H4 (cell line): ENCODE measurements around the gene MAP1LC3B2. TPM values are rescaled to one million over a fixed set of nuclear protein-coding genes. Genes with fewer than 3 reads are reported as not detected.

Source experiments
- DNase-seq: peaks from one replicate; pipeline ENCODE4 v3.0.0-alpha.2; 2015; ENCODE audit warnings: low spot score
- total RNA-seq: library from RNA; depleted of rRNA; stranded (reverse); fragments of >200 nt; shearing (Covaris generic); gene quantifications from 2 replicates; pipeline ENCODE4 v1.2.3, GENCODE V29; 2014

Gene MAP1LC3B2
- total RNA-seq, 1 experiment from 2014 or later, result 1.6 TPM

- no peak for DNase-seq
Observed at GRCh38 chr12:116592731-116593130, 33.5 kb downstream of the MAP1LC3B2 start.

- no peak for DNase-seq
Observed at GRCh38 chr12:116594325-116595038, 35.3 kb downstream of the MAP1LC3B2 start.

- DNase-seq, result no peak
Observed at GRCh38 chr12:116595186-116595585, 36.0 kb downstream of the MAP1LC3B2 start.

GRCh38 chr12:116595672-116596071 is 36.5 kb downstream of the MAP1LC3B2 start:
- no peak for DNase-seq

- DNase-seq, result no peak
Observed at GRCh38 chr12:116597886-116598285, 38.7 kb downstream of the MAP1LC3B2 start.

GRCh38 chr12:116598311-116599284 is 39.4 kb downstream of the MAP1LC3B2 start:
- no peak for DNase-seq

GRCh38 chr12:116599285-116600136 is 40.3 kb downstream of the MAP1LC3B2 start:
- DNase-seq, result peak; percentile 42

- no peak for DNase-seq
Observed at GRCh38 chr12:116600959-116601918, 42.1 kb downstream of the MAP1LC3B2 start.

GRCh38 chr12:116601933-116602810 is 43.0 kb downstream of the MAP1LC3B2 start:
- no peak for DNase-seq

- DNase-seq, result no peak
Observed at GRCh38 chr12:116603546-116604177, 44.5 kb downstream of the MAP1LC3B2 start.

GRCh38 chr12:116604178-116604895 is 45.2 kb downstream of the MAP1LC3B2 start:
- no peak for DNase-seq

- no peak for DNase-seq
Observed at GRCh38 chr12:116604951-116605641, 45.9 kb downstream of the MAP1LC3B2 start.

GRCh38 chr12:116606397-116606796 is 47.2 kb downstream of the MAP1LC3B2 start:
- DNase-seq, result no peak

- DNase-seq, result no peak
Observed at GRCh38 chr12:116607039-116607438, 47.9 kb downstream of the MAP1LC3B2 start.

- no peak for DNase-seq
Observed at GRCh38 chr12:116609319-116610114, 50.3 kb downstream of the MAP1LC3B2 start.

- DNase-seq, result no peak
Observed at GRCh38 chr12:116610971-116611541, 51.9 kb downstream of the MAP1LC3B2 start.

GRCh38 chr12:116612436-116612835 is 53.3 kb downstream of the MAP1LC3B2 start:
- DNase-seq, result no peak
